ENCODE data around the gene MYH1. TPM values are rescaled to one million over a fixed set of nuclear protein-coding genes. Genes with fewer than 3 reads are reported as not detected.

Gene MYH1
- total RNA-seq (not detected), polyA plus RNA-seq (1 to 10 TPM in 1 of 3 donors, under 1 TPM in 1, not detected in 1; 0.05 to 2.0 TPM)
- long read RNA-seq, donor 1: 0 reads
- long read RNA-seq, donor 2: 0 reads
- long read RNA-seq, donor 3: 0 reads
- long read RNA-seq, donor 4: 0 reads
- long read RNA-seq, donor 5: 0 reads
- long read RNA-seq, donor 6: 0 reads
- long read RNA-seq, donor 7: 0 reads
- long read RNA-seq, donor 8: 0 reads
- long read RNA-seq, donor 9: 0 reads
- long read RNA-seq, donor 10: 0 reads

DNA sequence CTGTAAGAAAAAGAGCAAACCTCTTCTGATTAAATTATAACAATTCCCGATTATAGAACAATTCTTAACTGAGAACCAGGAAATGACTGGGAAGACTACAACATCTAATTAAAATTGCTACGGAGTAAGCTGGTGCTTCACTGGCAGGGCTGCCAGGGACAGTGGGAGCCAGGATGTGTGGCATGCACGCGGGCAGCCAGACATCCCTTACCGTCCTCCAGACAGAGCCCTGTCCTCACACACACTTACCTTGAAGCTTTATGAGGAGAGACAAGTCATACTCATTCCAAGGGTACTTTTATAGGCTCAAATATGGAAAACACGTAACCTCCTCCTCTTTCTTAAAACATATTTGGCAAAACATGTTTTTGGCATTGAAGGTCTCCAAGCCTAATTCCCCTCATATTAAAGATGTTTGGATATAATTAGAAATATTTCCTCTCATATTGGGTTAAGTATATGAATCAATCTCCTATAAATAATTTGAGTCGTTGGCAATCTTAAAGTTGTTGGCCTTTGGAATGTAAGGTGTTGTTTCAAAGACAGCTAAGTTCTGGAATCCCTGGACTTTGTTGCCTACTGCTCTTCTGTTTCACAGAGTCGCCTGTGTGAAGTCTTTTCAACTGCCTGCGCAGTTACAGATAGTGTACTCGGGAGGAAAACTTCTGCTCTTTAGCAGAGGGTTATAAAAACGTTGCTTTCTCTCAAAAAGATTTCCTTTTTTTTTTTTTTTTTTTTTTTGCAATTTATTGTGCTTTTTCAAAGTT is at the start of gene MYH1:
Gene MYH1, minus strand, starts transcription at position 272 of the 767 bp plus-strand sequence. CDS start 1,900 bp downstream, outside the sequence.
- WGBS, 5 donors: 74 to 80% (median 76%) methylated on average over 11 of the region's 11 CpGs
- no peak within 1 kb of the TSS for H3K27ac ChIP-seq
- H3K36me3 ChIP-seq: no peaks in the 10 kb centered on the region
- no peaks in the 10 kb centered on the region for H3K9me3 ChIP-seq
- H3K27me3 ChIP-seq: no peaks in the 10 kb centered on the region
- H3K4me1 ChIP-seq: peaks cover 0 to 3% (median 0%) of the 10 kb centered on the region in 4 donors
- intact Hi-C loops (cut with DNase I; ENCODE audit: low total_unique reads): no loop called here
- no peak within 1 kb of the TSS for H3K4me3 ChIP-seq
- TF ChIP-seq, protein P1, sequence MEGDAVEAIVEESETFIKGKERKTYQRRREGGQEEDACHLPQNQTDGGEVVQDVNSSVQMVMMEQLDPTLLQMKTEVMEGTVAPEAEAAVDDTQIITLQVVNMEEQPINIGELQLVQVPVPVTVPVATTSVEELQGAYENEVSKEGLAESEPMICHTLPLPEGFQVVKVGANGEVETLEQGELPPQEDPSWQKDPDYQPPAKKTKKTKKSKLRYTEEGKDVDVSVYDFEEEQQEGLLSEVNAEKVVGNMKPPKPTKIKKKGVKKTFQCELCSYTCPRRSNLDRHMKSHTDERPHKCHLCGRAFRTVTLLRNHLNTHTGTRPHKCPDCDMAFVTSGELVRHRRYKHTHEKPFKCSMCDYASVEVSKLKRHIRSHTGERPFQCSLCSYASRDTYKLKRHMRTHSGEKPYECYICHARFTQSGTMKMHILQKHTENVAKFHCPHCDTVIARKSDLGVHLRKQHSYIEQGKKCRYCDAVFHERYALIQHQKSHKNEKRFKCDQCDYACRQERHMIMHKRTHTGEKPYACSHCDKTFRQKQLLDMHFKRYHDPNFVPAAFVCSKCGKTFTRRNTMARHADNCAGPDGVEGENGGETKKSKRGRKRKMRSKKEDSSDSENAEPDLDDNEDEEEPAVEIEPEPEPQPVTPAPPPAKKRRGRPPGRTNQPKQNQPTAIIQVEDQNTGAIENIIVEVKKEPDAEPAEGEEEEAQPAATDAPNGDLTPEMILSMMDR (IDR thresholded peaks at IDR 0.05): no peak
- TF ChIP-seq POLR2AphosphoS5 (IDR thresholded peaks at IDR 0.05) (no peak), POLR2A (IDR thresholded peaks at IDR 0.05) (no peak), EP300 (IDR thresholded peaks at IDR 0.05) (no peak)
- DNase-seq: no peak

DNA sequence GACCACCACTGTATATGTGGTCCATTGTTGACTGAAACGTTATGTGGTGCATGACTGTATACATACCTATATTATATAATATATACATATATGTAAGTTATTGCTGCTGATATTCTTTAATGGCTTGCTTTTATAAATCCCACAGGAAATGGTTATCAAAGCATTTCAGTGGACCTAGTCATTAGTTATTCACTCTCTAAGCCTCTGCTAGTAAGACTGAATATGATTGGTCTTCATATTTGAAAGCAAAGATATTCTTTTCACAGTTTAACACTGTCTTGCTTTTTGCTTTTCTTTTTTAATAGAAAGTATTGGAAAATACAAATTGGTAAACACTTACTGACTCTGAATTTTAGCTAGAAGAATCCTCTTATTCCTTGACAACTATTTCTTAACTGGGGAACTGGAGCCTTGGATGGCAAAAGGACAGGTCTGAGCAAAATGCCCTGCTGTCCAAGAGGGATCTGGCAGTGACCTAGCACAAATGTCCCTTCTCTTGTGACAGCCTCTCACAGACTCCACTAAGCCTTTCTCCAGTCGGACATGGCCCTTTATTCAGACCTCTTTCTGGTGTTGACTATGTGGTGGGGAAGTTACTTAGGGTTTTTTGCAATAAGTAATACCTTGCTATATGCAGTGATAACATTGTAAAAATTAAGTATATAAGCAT is 45.8 kb upstream of the MYH1 start:
- no peak overlapping the region for H3K27ac ChIP-seq
- H3K27me3 ChIP-seq: peaks cover 0 to 6% (median 0%) of the 10 kb centered on the region in 3 donors
- 59 to 75% (median 64%) methylated on average over 2 of the region's 2 CpGs for WGBS, 5 donors
- DNase-seq: no peak
- TF ChIP-seq POLR2AphosphoS5 (IDR thresholded peaks at IDR 0.05) (no peak), POLR2A (IDR thresholded peaks at IDR 0.05) (no peak), EP300 (IDR thresholded peaks at IDR 0.05) (no peak)
- TF ChIP-seq, protein P1 (IDR thresholded peaks at IDR 0.05): no peak
- no peaks in the 10 kb centered on the region for H3K36me3 ChIP-seq
- H3K4me1 ChIP-seq: no peaks in the 10 kb centered on the region
- no peaks in the 10 kb centered on the region for H3K9me3 ChIP-seq
- no peak overlapping the region for H3K4me3 ChIP-seq
- intact Hi-C loops (cut with DNase I; ENCODE audit: low total_unique reads): no loop called here

DNA sequence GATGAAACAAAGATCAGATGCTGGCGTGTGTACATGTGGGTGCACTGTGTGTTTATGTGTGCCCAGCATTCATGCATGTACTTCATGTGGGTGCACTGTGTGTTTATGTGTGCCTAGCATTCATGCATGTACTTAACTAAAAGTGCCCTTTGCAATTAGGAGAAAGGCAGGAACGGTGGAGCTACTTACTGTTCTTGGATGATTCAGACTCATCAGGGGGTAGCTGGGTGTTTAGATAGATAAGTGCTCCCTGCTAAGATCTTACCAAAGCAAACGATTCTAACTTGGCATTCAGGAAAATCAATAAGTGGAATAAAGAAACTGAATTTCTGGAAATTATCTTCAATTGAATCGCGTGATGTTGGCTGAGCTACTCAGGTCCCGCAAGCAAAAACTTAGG is 39.7 kb upstream of the MYH1 start:
- intact Hi-C loops (cut with DNase I; ENCODE audit: low total_unique reads): no loop called here
- no peak overlapping the region for H3K4me3 ChIP-seq
- 68 to 76% (median 73%) methylated on average over 6 of the region's 6 CpGs for WGBS, 5 donors
- DNase-seq: no peak
- no peak overlapping the region for H3K27ac ChIP-seq
- no peak for TF ChIP-seq POLR2A (IDR thresholded peaks at IDR 0.05)
- TF ChIP-seq, protein P1 (IDR thresholded peaks at IDR 0.05): no peak
- TF ChIP-seq EP300 (IDR thresholded peaks at IDR 0.05): no peak
- no peak for TF ChIP-seq POLR2AphosphoS5 (IDR thresholded peaks at IDR 0.05)
- no peaks in the 10 kb centered on the region for H3K9me3 ChIP-seq
- H3K4me1 ChIP-seq: peaks cover 0 to 5% (median 0%) of the 10 kb centered on the region in 4 donors
- no peaks in the 10 kb centered on the region for H3K36me3 ChIP-seq
- H3K27me3 ChIP-seq: no peaks in the 10 kb centered on the region

DNA sequence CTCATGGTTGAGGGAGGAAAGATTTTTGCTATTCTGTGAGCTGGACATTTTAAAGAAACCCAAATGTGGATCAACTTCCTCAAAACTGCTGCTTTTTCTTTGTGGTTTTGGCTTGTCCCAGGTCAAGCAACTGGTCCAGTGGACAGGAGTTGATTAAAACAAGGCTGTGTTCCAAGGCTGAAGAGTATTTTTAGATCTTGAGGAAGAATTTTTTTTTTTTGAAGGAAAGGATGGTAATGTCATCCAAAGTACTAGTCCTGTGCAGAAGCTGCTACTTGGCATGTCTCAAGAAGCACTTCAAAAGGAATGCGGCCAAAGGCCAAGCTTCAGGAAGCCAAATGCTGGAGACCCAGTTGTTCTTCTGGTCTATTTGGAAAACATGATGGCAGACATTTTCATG is 39.1 kb upstream of the MYH1 start:
- peak in 1 of 2 donors; percentile 5 for DNase-seq
- no peaks in the 10 kb centered on the region for H3K27me3 ChIP-seq
- WGBS, 5 donors: 53 to 87% (median 80%) methylated on average over 1 of the region's 1 CpG
- no peaks in the 10 kb centered on the region for H3K36me3 ChIP-seq
- H3K9me3 ChIP-seq: no peaks in the 10 kb centered on the region
- H3K4me3 ChIP-seq: no peak overlapping the region
- H3K27ac ChIP-seq: no peak overlapping the region
- TF ChIP-seq POLR2AphosphoS5 (IDR thresholded peaks at IDR 0.05): no peak
- intact Hi-C loops (cut with DNase I; ENCODE audit: low total_unique reads): no loop called here
- peaks cover 0 to 5% (median 0%) of the 10 kb centered on the region in 4 donors for H3K4me1 ChIP-seq
